Hepatocyte (in vitro differentiated cells): ENCODE results near the gene RBMS1.

Experiments
- CTCF ChIP-seq: fragments of 200-600 bp; sonication (generic); IDR thresholded peaks from 2 replicates; pipeline ENCODE4 v1.5.1; 2016; ENCODE audit warnings: antibody characterized with exemption, mild to moderate bottlenecking; ENCODE audit not compliant: poor library complexity
- EZH2 ChIP-seq: fragments of 200-600 bp; sonication (generic); IDR thresholded peaks from 2 replicates; pipeline ENCODE4 v1.6.1; 2016; ENCODE audit warnings: antibody characterized with exemption, mild to moderate bottlenecking, borderline replicate concordance

- TF ChIP-seq EZH2 (no peak), CTCF (no peak)
Observed at GRCh38 chr2:160515120-160515519, 21.5 kb upstream of the RBMS1 start.
